WTC11 (cell line): ENCODE measurements around the gene PIK3CA. TPM values are rescaled to one million over a fixed set of nuclear protein-coding genes. Genes with fewer than 3 reads are reported as not detected.

Experiments
- ATAC-seq: fragments of 200-7000 bp; cut with Tn5 transposase; 2 replicates; pipeline ENCODE4 v1.10.0; 2021; ENCODE audit warnings: mild to moderate bottlenecking, moderate library complexity
- CTCF ChIA-PET: fragments of 300-600 bp; sonication (Branson Sonifier 250); formaldehyde crosslinking; loops from one replicate; lab custom pipeline; 2021; ENCODE audit warnings: antibody characterized with exemption; lab: Charles Lee
- POLR2A ChIA-PET: fragments of 350-600 bp; sonication (Branson Sonifier 250); formaldehyde crosslinking; loops from one replicate; lab custom pipeline; 2021; ENCODE audit warnings: antibody characterized with exemption; lab: Charles Lee
- DNase-seq: peaks from one replicate; pipeline ENCODE4 v3.0.0; 2021; ENCODE audit warnings: low spot score
- H3K27ac Mint-ChIP-seq: 2 replicates; pipeline ENCODE4 v1.8.0; 2021; ENCODE audit warnings: mixed read lengths
- H3K27me3 Mint-ChIP-seq: 2 replicates; pipeline ENCODE4 v1.8.0; 2021; ENCODE audit warnings: low read depth, mild to moderate bottlenecking, moderate library complexity, mixed read lengths
- H3K36me3 Mint-ChIP-seq: 2 replicates; pipeline ENCODE4 v1.8.0; 2021; ENCODE audit warnings: mixed read lengths
- H3K4me1 Mint-ChIP-seq: 2 replicates; pipeline ENCODE4 v1.8.0; 2022; ENCODE audit warnings: mixed read lengths
- H3K4me3 Mint-ChIP-seq: 2 replicates; pipeline ENCODE4 v1.8.0; 2021; ENCODE audit warnings: mild to moderate bottlenecking, moderate library complexity, mixed read lengths
- H3K9me3 Mint-ChIP-seq: 2 replicates; pipeline ENCODE4 v1.8.0; 2021; ENCODE audit warnings: mixed read lengths
- ELF4 ChIP-seq: sonication (generic); formaldehyde crosslinking; IDR thresholded peaks from 2 replicates; pipeline ENCODE4 v1.8.1; 2022; ENCODE audit warnings: low read depth, mild to moderate bottlenecking, moderate library complexity, missing genetic modification reagents
- EMX1 ChIP-seq: fragments of 250-450 bp; sonication (Bioruptor Pico); IDR thresholded peaks from 2 replicates; pipeline ENCODE4 v1.8.0; 2021; ENCODE audit warnings: mild to moderate bottlenecking
- ESRRA ChIP-seq: sonication (generic); formaldehyde crosslinking; IDR thresholded peaks from 2 replicates; pipeline ENCODE4 v1.8.1; 2022; ENCODE audit warnings: mild to moderate bottlenecking, missing genetic modification reagents, borderline replicate concordance
- GABPB1 ChIP-seq: sonication (generic); formaldehyde crosslinking; IDR thresholded peaks from 2 replicates; pipeline ENCODE4 v1.8.1; 2023; ENCODE audit warnings: mild to moderate bottlenecking, missing genetic modification reagents
- HMGA2 ChIP-seq: fragments of 250-450 bp; sonication (Bioruptor Pico); IDR thresholded peaks from 2 replicates; pipeline ENCODE4 v1.4.0; 2021; ENCODE audit warnings: mild to moderate bottlenecking, moderate library complexity
- NFATC4 ChIP-seq: fragments of 250-450 bp; sonication (Bioruptor Pico); IDR thresholded peaks from 2 replicates; pipeline ENCODE4 v1.9.0; 2021; ENCODE audit warnings: mild to moderate bottlenecking
- NR1H2 ChIP-seq: sonication (generic); formaldehyde crosslinking; IDR thresholded peaks from 2 replicates; pipeline ENCODE4 v1.9.0; 2021; ENCODE audit warnings: mild to moderate bottlenecking, moderate library complexity, missing genetic modification reagents
- NR2C2 ChIP-seq: sonication (generic); formaldehyde crosslinking; IDR thresholded peaks from 2 replicates; pipeline ENCODE4 v1.8.0; 2022; ENCODE audit warnings: mild to moderate bottlenecking, missing genetic modification reagents
- NR3C1 ChIP-seq: sonication (generic); formaldehyde crosslinking; conservative IDR thresholded peaks from 2 replicates; pipeline ENCODE4 v1.8.1; 2023; ENCODE audit warnings: low read depth, mild to moderate bottlenecking, missing genetic modification reagents
- RELA ChIP-seq: sonication (generic); formaldehyde crosslinking; IDR thresholded peaks from 2 replicates; pipeline ENCODE4 v1.8.1; 2022; ENCODE audit warnings: missing genetic modification reagents, mild to moderate bottlenecking, borderline replicate concordance
- SMAD4 ChIP-seq: sonication (generic); formaldehyde crosslinking; IDR thresholded peaks from 2 replicates; pipeline ENCODE4 v1.8.0; 2022; ENCODE audit warnings: mild to moderate bottlenecking, missing genetic modification reagents
- ZNF232 ChIP-seq: sonication (generic); formaldehyde crosslinking; IDR thresholded peaks from 2 replicates; pipeline ENCODE4 v1.8.0; 2022; ENCODE audit warnings: mild to moderate bottlenecking, missing genetic modification reagents
- ZNF396 ChIP-seq: fragments of 250-450 bp; sonication (Bioruptor Pico); IDR thresholded peaks from 2 replicates; pipeline ENCODE4 v1.8.0; 2021; ENCODE audit warnings: mild to moderate bottlenecking, moderate library complexity, borderline replicate concordance
- ZNF423 ChIP-seq: fragments of 250-450 bp; sonication (Bioruptor Pico); IDR thresholded peaks from 2 replicates; pipeline ENCODE4 v2.1.2; 2022; ENCODE audit warnings: mild to moderate bottlenecking, moderate library complexity
- total RNA-seq: library from RNA; stranded (reverse); gene quantifications from 3 replicates; pipeline ENCODE4 v1.2.3, GENCODE V29; 2021
- TF ChIP-seq, protein P1 (sequence below): sonication (generic); formaldehyde crosslinking; conservative IDR thresholded peaks from 2 replicates; pipeline ENCODE4 v1.8.1; 2022; ENCODE audit warnings: mild to moderate bottlenecking, missing genetic modification reagents
- TF ChIP-seq, protein P2 (sequence below): fragments of 250-450 bp; sonication (Bioruptor Pico); IDR thresholded peaks from 2 replicates; pipeline ENCODE4 v1.9.0; 2021; ENCODE audit warnings: mild to moderate bottlenecking
- TF ChIP-seq, protein P3 (sequence below): sonication (generic); formaldehyde crosslinking; IDR thresholded peaks from 2 replicates; pipeline ENCODE4 v1.8.1; 2023; ENCODE audit warnings: mild to moderate bottlenecking, missing genetic modification reagents, moderate library complexity
- TF ChIP-seq, protein P4 (sequence below): fragments of 250-450 bp; sonication (Bioruptor Pico); IDR thresholded peaks from 2 replicates; pipeline ENCODE4 v1.9.0; 2021; ENCODE audit warnings: moderate library complexity, mild to moderate bottlenecking, inconsistent platforms, borderline replicate concordance
- TF ChIP-seq, protein P5 (sequence below): sonication (generic); formaldehyde crosslinking; IDR thresholded peaks from 2 replicates; pipeline ENCODE4 v1.8.0; 2022; ENCODE audit warnings: mild to moderate bottlenecking, missing genetic modification reagents
- TF ChIP-seq, protein P6 (sequence below): sonication (generic); formaldehyde crosslinking; IDR thresholded peaks from 2 replicates; pipeline ENCODE4 v1.8.1; 2022; ENCODE audit warnings: mild to moderate bottlenecking, missing genetic modification reagents, moderate library complexity, borderline replicate concordance
- TF ChIP-seq, protein P7 (sequence below): sonication (generic); formaldehyde crosslinking; IDR thresholded peaks from 2 replicates; pipeline ENCODE4 v1.8.1; 2022; ENCODE audit warnings: missing genetic modification reagents, borderline replicate concordance
- TF ChIP-seq, protein P8 (sequence below): sonication (generic); formaldehyde crosslinking; IDR thresholded peaks from 2 replicates; pipeline ENCODE4 v1.8.0; 2023; ENCODE audit warnings: mild to moderate bottlenecking, missing genetic modification reagents
- TF ChIP-seq, protein P9 (sequence below): sonication (generic); formaldehyde crosslinking; IDR thresholded peaks from 2 replicates; pipeline ENCODE4 v1.8.0; 2023; ENCODE audit warnings: missing genetic modification reagents, mild to moderate bottlenecking, borderline replicate concordance

The PIK3CA gene
- total RNA-seq, 1 experiment from 2014 or later: 10.1 TPM

DNA sequence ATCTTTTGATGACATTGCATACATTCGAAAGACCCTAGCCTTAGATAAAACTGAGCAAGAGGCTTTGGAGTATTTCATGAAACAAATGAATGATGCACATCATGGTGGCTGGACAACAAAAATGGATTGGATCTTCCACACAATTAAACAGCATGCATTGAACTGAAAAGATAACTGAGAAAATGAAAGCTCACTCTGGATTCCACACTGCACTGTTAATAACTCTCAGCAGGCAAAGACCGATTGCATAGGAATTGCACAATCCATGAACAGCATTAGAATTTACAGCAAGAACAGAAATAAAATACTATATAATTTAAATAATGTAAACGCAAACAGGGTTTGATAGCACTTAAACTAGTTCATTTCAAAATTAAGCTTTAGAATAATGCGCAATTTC is 86.0 kb downstream of the PIK3CA start (continued):
- TF ChIP-seq NR1H2 (CRISPR knock-in tag) (no peak), NR3C1 (CRISPR knock-in tag) (no peak), GABPB1 (CRISPR knock-in tag) (no peak), SMAD4 (CRISPR knock-in tag) (no peak), NR2C2 (no peak), ZNF232 (CRISPR knock-in tag) (no peak), ZNF423 (no peak)
- TF ChIP-seq, protein P1, sequence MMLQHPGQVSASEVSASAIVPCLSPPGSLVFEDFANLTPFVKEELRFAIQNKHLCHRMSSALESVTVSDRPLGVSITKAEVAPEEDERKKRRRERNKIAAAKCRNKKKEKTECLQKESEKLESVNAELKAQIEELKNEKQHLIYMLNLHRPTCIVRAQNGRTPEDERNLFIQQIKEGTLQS (CRISPR knock-in tag): no peak
- TF ChIP-seq, protein P2, sequence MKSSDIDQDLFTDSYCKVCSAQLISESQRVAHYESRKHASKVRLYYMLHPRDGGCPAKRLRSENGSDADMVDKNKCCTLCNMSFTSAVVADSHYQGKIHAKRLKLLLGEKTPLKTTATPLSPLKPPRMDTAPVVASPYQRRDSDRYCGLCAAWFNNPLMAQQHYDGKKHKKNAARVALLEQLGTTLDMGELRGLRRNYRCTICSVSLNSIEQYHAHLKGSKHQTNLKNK (CRISPR knock-in tag): no peak
- TF ChIP-seq, protein P3, sequence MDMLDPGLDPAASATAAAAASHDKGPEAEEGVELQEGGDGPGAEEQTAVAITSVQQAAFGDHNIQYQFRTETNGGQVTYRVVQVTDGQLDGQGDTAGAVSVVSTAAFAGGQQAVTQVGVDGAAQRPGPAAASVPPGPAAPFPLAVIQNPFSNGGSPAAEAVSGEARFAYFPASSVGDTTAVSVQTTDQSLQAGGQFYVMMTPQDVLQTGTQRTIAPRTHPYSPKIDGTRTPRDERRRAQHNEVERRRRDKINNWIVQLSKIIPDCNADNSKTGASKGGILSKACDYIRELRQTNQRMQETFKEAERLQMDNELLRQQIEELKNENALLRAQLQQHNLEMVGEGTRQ (CRISPR knock-in tag): no peak
- TF ChIP-seq, protein P4, sequence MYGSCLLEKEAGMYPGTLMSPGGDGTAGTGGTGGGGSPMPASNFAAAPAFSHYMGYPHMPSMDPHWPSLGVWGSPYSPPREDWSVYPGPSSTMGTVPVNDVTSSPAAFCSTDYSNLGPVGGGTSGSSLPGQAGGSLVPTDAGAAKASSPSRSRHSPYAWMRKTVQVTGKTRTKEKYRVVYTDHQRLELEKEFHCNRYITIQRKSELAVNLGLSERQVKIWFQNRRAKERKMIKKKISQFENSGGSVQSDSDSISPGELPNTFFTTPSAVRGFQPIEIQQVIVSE: no peak
- TF ChIP-seq, protein P5, sequence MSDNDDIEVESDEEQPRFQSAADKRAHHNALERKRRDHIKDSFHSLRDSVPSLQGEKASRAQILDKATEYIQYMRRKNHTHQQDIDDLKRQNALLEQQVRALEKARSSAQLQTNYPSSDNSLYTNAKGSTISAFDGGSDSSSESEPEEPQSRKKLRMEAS (CRISPR knock-in tag): no peak
- TF ChIP-seq, protein P6, sequence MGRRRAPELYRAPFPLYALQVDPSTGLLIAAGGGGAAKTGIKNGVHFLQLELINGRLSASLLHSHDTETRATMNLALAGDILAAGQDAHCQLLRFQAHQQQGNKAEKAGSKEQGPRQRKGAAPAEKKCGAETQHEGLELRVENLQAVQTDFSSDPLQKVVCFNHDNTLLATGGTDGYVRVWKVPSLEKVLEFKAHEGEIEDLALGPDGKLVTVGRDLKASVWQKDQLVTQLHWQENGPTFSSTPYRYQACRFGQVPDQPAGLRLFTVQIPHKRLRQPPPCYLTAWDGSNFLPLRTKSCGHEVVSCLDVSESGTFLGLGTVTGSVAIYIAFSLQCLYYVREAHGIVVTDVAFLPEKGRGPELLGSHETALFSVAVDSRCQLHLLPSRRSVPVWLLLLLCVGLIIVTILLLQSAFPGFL (CRISPR knock-in tag): no peak

DNA sequence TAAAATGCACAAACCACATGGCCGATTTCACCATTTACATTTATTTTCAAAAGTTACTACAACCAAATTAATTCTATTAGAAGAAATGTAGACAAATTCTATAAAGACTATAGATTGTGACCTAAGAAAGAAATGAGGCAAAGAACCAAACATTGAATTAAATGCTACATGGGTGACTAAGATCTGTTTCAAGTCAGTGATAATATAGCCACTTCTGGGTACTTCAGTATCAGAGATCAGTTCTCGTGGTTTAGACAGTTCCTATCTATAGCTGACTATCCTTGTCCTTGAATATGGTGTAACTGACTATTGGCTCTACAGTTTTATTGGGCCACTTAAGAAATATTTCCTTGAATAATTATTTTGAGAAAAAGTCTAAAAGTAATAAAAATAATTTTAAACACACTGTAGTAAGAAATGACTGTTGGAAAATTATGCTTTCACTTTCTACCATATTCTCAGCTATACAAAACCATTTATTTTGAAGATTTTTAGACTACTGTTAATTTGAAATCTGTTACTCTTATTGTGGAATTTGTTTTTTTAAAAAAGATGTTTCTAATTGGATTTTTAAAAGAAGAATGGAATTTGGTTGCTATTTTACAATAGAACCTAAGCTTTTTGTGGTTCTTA is 88.6 kb downstream of the PIK3CA start:
- Mint-ChIP-seq H3K4me3 (no peak overlapping the region), H3K9me3 (no peaks in the 10 kb centered on the region), H3K27ac (no peak overlapping the region), H3K27me3 (no peaks in the 10 kb centered on the region), H3K36me3 (0 out of 2 replicates have a peak, but pooled peaks cover 3% of the 10 kb centered on the region), H3K4me1 (peaks cover 12% of the 10 kb centered on the region)
- ATAC-seq (no peak), DNase-seq (no peak)
- POLR2A ChIA-PET: no interaction called here
- CTCF ChIA-PET: no interaction called here
- no peak for TF ChIP-seq ELF4 (CRISPR knock-in tag)
- TF ChIP-seq HMGA2: no peak
- no peak for TF ChIP-seq RELA (CRISPR knock-in tag)
- TF ChIP-seq, protein P7, sequence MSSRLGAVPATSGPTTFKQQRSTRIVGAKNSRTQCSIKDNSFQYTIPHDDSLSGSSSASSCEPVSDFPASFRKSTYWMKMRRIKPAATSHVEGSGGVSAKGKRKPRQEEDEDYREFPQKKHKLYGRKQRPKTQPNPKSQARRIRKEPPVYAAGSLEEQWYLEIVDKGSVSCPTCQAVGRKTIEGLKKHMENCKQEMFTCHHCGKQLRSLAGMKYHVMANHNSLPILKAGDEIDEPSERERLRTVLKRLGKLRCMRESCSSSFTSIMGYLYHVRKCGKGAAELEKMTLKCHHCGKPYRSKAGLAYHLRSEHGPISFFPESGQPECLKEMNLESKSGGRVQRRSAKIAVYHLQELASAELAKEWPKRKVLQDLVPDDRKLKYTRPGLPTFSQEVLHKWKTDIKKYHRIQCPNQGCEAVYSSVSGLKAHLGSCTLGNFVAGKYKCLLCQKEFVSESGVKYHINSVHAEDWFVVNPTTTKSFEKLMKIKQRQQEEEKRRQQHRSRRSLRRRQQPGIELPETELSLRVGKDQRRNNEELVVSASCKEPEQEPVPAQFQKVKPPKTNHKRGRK (CRISPR knock-in tag): no peak
- TF ChIP-seq, protein P8, sequence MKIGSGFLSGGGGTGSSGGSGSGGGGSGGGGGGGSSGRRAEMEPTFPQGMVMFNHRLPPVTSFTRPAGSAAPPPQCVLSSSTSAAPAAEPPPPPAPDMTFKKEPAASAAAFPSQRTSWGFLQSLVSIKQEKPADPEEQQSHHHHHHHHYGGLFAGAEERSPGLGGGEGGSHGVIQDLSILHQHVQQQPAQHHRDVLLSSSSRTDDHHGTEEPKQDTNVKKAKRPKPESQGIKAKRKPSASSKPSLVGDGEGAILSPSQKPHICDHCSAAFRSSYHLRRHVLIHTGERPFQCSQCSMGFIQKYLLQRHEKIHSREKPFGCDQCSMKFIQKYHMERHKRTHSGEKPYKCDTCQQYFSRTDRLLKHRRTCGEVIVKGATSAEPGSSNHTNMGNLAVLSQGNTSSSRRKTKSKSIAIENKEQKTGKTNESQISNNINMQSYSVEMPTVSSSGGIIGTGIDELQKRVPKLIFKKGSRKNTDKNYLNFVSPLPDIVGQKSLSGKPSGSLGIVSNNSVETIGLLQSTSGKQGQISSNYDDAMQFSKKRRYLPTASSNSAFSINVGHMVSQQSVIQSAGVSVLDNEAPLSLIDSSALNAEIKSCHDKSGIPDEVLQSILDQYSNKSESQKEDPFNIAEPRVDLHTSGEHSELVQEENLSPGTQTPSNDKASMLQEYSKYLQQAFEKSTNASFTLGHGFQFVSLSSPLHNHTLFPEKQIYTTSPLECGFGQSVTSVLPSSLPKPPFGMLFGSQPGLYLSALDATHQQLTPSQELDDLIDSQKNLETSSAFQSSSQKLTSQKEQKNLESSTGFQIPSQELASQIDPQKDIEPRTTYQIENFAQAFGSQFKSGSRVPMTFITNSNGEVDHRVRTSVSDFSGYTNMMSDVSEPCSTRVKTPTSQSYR: no peak
- TF ChIP-seq, protein P9, sequence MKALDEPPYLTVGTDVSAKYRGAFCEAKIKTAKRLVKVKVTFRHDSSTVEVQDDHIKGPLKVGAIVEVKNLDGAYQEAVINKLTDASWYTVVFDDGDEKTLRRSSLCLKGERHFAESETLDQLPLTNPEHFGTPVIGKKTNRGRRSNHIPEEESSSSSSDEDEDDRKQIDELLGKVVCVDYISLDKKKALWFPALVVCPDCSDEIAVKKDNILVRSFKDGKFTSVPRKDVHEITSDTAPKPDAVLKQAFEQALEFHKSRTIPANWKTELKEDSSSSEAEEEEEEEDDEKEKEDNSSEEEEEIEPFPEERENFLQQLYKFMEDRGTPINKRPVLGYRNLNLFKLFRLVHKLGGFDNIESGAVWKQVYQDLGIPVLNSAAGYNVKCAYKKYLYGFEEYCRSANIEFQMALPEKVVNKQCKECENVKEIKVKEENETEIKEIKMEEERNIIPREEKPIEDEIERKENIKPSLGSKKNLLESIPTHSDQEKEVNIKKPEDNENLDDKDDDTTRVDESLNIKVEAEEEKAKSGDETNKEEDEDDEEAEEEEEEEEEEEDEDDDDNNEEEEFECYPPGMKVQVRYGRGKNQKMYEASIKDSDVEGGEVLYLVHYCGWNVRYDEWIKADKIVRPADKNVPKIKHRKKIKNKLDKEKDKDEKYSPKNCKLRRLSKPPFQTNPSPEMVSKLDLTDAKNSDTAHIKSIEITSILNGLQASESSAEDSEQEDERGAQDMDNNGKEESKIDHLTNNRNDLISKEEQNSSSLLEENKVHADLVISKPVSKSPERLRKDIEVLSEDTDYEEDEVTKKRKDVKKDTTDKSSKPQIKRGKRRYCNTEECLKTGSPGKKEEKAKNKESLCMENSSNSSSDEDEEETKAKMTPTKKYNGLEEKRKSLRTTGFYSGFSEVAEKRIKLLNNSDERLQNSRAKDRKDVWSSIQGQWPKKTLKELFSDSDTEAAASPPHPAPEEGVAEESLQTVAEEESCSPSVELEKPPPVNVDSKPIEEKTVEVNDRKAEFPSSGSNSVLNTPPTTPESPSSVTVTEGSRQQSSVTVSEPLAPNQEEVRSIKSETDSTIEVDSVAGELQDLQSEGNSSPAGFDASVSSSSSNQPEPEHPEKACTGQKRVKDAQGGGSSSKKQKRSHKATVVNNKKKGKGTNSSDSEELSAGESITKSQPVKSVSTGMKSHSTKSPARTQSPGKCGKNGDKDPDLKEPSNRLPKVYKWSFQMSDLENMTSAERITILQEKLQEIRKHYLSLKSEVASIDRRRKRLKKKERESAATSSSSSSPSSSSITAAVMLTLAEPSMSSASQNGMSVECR: no peak
- TF ChIP-seq ESRRA: no peak
- TF ChIP-seq ZNF396 (CRISPR knock-in tag): no peak
- TF ChIP-seq EMX1 (CRISPR knock-in tag): no peak
- TF ChIP-seq NFATC4 (CRISPR knock-in tag): no peak
- TF ChIP-seq, protein P3 (CRISPR knock-in tag): no peak
- no peak for TF ChIP-seq SMAD4 (CRISPR knock-in tag)
